ENCODE measurements around the gene HUS1B.

GRCh38 chr6:617456-618100 lies 39.3 kb downstream of the HUS1B start:
- TF ChIP-seq POLR2A (IDR thresholded peaks at IDR 0.05) (no peak), CTCF (IDR thresholded peaks at IDR 0.05) (no peak)

Measured in thyroid gland (tissue), 4 donors.